ENCODE data around the gene C1QL1.

The C1QL1 gene

DNA sequence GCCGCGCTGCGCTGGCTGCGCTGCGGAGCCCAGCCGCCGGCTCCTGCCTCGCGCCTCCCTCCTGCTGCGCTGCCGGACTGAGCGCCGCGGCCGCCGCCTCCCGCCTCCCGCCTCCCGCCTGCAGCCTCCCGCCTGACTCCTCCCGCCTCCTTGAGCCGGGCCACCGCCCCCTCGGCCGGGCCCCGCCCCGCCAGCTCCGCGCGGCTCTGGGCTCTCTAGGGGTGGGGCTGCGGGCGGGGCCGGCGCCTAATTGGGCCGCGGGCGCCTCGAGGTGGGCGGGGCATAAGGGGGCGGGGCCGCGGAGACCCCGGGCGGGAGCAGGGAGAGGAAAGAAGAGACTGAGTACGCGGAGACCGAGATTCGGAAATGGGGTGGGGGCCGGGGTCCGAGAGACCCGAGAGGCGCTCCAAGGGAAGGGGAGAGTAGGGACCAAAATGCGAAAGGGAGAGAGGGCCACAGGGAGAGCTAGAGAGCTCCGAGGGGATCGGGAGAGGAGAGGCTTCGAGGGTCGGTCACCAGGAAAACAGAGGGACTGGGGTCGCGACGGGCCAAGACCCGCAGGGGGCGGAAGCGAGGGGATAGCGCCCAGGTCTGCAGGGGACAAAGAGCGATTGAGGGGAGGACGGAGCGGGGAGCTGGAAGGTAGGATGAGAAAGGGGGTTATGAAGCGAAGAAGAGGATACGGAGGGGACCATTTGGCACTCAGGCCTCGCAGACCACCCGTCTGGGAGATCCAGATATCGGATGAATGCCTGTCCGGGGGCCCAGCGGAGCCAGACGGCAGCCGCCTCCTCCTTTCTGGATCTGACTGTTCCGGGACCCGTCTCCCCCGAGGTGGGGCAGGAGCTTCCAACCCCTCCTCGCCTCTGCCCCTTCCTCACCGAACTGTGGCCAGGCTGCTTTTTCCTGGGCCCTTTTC, at the start of gene C1QL1:
TSS of gene C1QL1 (minus strand) at position 79 of the 919 bp plus-strand sequence. CDS start 255 bp downstream, outside the sequence.
- peak; percentile 42 for DNase-seq

DNA sequence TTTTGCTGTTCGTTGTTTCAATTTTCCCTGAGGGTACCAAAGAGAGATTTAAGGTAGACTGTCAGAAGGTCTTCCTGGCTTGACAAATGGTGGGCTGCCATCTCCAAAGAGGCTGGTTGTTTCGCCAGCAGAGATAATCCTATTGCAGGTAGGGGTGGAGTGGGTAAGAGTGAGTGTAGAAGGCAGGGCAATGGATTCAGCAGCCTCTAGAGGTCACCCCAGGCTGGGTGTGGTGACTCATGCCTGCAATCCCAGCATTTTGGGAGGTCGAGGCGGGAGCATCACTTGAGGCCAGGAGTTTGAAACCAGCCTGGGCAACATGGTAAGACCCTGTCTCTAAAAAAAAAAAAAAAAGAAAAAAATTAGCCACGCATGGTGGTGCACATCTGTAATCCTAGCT, 48.7 kb upstream of the C1QL1 start:
- DNase-seq, result no peak

DNA sequence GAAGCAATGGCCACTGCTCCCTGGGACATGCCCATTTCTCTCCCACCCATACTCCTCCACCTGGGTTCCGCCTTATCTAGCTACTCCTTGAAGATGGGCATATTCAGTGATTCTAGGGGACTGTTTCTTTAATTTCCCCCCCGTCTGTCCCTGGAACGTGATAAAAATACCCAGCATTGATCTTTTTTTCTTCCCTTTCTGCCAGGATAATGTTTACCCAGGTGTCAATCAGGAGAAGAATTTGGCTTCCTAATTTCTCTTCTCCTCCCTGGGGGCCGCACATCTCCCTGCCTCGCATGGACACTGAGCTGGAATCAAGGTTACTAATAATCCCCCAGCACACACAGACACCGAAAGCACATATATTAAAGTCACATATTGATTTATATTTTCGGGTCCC, 48.1 kb upstream of the C1QL1 start:
- DNase-seq, result no peak

DNA sequence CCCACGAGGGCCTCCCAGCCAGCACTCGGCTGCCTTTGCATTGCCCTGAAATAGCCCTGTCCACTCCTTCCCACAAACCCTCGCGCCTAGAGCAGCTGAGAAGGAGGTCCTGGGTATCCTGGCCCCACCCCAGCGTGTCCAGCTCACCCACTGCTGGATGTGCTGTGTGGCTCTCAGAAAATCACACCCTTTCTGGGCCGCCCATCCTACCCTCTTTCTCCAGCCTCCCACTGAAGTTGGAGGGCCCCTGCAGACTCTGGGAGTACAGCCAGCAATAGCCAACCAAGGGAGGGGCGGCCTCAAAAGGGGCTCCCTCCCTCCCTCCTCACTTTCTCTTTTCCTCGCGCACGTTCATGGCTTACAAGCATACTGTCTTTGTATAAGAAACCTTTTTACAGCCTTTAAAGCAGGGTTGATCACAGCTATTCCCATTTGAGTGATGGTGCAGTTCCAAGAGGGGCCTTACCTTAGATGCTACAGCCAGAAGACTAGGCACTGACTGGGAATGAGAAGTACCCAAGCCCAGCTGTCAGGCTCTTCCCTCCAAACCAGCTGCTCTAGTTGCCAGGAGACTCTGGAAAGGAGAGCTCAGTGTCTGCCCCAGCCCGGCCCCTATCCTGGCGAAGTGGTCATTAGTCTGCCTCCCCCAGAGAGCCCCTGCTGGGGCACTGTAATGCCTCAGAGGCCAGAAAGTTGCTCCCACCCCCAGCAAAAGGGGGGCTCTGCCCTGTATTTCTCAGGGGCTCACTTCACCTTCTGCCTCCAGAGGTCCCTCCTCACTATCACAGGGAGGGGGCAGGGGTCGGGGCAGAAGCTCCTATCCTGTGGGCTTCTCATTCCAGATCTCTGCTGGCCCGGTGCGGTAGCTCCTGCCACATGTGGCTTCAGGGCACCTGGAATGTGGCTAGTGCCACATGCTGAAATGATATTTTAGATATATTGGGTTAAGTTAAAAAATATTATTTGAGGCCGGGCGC, 45.2 kb upstream of the C1QL1 start:
- DNase-seq, result no peak

DNA sequence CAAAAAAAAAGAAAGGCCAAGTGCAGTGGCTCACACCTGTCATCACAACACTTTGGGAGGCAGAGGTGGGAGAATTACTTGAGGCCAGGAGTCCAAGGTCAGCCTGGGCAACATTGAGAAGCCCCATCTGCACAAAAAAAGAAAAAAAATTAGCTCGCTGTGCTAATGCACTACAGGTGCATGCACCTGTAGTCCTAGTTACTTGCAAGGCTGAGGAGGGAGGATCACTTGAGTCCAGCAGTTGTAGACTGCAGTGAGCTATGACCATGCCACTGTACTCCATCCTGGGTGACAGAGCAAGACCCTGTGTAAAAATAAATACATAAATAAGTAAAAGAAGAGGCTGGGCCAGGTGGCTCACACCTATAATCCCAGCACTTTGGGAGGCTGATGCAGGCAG, 43.7 kb upstream of the C1QL1 start:
- DNase-seq, result no peak

DNA sequence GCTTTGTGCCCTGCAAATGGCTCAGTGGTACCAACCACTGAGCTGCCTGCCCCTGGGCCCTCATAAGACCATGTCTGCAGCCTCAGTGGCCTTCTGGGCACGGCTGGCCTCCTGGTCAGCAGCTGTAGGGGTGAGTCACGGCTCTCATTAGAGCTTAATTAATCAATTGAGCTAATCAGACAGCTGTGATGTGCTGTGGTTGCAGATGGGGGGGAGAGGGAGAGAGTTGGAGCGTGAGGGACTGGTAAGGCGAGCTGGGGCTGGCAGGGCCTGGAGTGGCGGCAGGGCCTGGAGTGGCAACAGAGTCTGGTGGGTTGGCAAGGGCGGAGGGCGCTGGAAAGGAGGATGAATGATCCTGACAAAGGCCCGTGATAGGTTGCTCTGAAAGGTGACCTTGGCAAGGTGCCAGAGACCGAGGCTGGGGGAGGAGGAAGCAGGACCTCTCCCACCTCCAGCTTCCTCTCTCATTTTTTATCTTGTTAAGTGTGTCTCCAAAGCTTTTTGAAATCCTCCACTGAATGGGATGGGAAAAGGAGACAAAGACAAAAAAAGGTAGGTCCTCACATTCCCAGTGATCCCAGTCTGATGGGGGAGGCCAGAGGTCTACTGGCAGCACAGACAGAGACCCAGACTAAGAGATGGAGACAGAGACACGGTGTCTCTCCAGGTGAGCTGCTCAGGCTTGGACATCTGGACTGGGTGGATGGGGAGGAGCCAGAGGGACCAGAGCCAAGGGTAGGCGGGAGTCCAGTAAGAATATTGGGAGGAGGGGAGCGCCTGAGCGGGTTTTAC, 41.8 kb upstream of the C1QL1 start:
- DNase-seq, result no peak

DNA sequence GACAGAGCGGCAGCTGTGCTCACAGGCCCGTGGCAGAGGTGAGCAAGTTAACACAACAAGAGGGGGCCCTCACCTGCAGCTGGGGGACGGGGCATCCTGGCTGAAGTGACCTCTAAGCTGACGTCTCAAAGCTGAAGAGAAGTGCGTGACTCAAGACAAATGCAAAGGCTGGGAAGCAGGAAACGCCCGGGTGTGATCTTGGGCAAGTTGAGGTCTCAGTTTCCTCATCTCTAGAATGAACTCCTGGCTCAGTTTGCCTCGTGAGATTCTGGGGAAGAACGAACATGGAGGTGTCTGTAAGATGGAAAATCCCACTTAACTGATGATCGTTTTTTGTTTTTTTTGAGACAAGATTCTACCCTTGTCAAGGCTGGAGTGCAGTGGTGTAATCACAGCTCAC, 40.1 kb upstream of the C1QL1 start:
- DNase-seq, result no peak

DNA sequence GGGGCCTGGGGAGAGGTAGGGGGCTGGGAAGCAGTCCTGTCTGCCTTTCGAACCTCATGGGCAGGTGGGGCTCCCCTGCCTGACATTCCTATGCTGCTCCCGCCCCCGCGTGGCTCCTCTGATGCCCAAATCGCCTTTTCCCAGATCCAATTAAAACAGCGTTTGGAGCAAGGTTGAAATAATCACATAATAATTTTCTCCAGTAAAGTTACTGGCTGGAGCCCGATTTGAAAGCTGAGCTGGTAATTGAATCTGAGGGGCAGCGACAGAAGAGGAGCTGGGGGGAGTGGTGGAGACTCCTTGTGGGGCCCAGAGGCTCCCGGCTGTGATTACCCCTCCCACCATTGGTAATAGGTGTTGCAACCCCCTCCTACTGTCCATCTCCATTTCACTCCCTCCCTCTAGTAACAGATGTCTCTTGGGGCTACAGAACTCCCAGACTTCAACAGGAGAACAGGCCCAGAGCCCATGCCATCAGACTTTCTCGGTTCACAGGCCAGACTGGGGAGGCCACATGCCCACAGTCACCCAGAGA, 38.9 kb upstream of the C1QL1 start:
- DNase-seq, result no peak

DNA sequence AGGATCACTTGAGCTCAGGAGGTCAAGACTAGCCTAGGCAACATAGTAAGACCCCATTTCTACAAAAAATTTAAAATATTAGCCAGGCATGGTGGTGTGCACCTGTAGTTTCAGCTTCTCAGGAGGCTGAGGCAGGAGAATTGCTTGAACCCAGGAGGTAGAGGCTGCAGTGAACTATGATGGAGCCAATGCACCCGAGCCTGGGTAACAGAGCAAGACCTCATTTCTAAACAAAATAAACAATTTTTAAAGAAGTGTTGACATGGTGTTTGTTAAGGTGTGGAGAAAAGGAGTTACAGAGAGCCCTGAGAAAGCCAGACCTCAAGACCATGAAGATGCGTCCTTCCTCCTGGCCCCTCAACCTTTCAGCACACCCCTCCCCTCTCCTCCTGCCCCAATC, 37.6 kb upstream of the C1QL1 start:
- no peak for DNase-seq

DNA sequence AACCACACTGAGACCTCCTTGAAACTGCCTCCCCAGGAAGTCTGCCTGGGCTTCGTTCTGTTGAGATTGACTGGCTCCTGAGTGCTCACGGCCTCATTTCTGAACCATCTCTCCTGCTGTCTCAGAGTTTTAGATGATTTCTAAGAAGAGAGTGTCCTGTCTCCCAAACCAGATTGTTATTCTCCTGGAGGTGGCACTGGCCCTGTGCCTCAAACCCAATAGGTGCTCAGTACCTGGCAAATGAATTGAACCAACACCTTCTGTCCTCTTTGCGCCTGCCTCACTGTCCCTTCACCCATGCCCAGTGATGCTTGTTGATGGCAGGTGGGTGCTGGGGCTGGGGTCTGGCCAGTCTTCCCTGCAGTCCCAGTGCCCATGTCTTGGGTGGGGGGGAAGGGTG, 36.3 kb upstream of the C1QL1 start:
- no peak for DNase-seq

DNA sequence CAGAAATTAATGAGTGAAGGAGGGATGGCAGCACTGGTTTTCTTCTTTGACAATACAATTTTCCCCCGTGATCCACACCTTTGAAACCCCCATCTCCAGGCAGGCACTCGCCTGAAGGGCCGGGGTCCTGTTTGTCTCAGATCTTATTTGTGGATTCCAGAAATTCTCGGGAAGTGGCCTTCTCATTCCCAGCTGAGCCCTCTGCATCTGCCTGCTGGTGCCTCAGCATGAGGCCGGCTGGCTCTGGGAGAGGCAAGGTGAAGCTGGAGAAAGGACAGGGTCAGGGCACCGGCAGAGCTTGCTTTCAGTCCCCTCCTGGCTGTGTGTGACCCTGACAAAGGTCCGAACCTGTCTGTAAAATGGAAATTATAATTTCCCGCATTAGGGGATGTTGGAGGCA, 35.8 kb upstream of the C1QL1 start:
- DNase-seq, result no peak

DNA sequence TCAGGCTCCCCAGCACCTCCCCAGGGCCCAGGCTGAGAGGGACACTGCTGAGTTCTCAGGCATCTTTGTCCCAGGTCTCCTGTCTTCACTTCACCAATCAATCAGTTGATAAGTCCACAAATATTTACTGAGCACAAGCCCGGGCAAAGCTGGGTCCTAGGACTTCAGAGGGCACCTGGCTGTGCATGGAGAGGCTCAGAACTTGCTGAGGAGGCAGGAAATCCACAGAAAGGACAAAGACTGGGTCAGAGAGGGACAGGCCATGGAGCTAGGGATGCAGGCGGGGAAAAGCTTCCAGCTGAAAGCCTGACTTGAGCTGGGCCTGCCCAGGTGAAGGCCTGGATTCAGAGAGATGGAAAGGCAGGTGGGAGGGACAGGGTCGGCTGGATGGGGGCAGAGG, 33.2 kb upstream of the C1QL1 start:
- DNase-seq, result no peak

DNA sequence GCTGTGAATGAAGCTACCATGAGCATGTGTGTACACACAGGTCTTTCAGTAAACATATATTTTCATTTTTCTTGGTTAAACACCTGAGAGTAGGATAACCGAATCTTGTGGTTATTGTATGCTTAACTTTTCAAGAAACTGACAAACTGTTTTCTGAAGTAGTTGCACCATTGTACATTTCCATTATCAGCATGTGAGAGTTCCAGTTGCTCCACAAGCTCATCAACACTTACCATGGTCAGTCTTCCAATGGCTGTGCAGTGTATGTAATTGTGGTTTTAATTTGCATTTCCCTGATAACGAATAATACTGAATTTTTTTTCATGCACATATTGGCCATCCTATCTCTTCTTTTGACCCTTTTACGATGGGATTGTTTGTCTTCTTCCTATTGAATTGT, 31.3 kb upstream of the C1QL1 start:
- no peak for DNase-seq

DNA sequence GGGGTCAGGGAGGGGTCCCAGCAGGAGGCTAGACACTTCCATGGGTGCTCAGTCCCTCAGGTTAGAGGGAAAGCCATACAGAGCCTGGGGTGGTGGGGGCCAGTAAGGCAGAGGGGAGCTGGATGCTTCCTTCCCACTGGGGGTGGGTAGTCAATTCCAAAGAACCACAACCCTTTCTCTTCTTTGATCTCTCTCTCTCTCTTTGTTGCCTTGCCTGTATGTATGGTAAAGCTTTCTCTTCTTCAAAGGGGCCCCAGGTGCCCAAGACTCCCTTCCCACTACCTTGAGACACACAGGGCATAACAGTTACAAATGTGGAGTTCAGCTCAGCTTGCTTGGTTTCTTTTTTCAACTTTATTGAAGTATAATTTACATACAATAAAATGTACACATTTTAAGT, 30.5 kb upstream of the C1QL1 start:
- no peak for DNase-seq

DNA sequence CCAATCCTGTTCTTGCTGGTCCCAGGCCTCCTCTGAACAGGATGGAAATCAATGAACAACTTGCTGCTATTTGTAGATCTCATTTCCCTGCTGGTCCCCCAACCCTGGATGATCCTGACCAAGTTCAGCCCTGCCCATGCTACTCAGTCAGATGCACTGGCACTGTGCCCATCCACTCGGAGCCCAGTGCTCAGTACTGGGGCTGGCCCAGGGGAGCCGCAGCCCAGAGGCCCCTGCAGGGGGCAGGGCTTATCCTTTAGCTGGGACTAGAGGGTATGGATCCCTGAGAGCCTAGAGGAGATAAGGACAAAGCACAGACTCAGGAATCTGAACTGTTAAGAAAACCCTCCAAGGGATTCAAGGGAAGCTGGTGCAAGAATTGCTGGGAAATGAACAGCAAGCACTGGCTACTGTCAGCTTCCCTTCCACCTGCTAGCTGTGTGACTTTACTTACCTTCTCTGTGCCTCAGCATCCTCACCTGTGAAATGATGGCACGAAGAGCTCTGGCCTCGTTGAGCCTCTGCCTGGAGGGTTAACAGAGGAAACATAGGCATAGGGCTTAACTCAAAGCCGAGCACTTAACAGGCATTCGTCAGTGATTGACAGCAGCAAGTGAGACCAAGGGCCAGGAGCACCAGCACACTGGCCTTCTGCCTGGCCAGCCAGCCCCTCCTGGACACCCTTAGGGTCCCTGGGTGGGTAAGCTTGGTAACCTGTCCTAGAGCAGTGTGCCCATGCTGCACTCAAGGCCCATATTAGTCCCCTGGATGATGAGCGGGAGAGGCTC, 29.8 kb upstream of the C1QL1 start:
- DNase-seq, result no peak

DNA sequence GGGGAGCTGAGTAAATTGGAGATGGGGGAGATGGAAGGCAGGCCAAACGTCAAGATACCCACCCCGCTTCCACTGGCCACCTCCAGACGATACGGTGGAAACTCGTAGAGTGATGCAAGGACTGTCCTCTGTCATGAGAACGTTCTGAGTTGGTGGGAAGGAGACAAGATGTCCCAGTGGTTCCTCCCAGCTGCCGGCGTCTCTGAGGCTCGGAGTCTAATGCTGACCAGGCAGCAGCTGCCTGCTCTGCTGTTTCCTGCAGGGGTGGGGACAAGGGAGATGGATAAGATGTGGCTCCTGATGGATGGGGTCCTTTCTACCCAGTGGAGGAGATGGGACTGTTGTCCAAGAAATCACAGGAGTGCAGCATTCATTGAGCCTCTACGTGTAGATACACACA, 28.2 kb upstream of the C1QL1 start:
- DNase-seq, result no peak

DNA sequence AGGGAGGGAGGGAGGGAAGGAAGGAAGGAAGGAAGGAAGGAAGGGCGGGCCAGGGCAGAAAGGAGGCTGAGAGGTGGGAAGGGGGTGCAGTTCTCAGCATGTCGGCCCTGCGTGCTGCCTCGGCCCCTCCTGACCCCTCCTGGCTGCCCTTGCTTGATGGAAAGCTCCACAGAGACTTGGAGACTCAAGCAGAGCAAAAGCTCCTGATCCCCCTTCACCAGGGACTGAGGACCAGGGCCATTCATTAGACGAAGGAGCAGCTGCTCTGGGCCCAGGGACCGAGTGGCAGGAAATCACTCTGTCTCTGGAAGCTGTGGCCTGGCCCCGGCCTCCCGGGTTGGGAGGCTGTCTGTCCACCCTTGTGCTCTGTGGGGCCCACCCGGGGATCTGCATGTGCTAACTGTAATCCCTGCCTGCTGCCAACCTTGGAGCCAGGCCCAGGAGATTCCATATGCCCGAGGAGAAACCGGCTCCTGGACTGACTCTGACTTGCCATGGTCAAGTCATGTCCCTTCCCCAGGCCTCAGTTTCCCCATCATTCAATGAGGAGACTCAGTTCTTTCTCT, 27.4 kb upstream of the C1QL1 start:
- DNase-seq, result no peak

DNA sequence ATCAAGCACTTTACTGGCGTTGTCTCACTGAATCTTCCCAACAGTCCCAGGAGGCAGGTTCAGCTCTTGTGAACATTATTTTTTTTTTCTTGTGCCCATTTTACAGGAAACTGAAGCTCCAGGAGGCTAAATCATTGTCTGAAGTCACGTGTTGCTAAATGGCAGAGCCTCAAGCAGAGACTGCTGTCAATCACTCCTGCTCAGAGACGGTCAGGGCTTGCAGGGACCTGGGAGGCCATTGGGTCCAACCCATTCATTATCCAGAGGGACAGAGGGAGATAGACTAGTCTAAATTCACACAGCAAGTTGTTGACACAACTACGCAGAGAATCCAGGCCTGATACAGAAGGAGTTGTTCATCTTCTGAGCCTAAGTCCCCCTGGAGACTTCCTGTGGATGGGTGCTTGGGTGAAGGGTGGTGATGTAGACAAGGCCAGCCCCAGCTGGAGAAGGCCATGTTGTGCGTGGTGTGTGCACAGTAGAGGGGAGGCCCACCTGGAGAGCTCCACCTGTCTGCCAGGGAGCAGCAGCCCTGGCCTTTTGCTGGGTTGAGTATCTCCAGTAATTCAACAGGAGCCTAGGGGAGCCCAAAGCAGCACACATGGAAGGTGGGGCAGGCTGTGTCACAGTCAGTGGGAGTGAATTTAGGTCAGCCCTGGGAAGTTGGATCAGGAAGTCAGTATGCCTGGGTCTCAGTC, 24.3 kb upstream of the C1QL1 start:
- DNase-seq, result no peak

DNA sequence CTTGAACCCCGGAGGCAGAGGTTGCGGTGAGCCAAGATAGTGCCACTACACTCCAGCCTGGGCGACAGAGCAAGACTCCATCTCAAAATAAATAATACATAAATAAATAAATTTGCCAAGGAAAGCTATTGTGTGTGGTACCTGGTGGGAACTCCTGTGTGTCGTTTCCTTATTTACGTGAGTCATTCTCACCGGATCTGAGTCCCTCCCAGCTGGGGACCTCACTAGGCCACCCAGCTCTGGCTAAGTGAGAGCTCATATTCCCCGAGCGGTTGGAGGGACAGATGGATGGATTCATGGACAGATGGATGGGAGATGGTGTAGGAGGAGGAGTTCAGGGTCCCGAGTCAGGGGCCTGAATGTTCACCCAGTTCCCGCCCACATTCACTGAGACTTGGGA, 22.9 kb upstream of the C1QL1 start:
- DNase-seq, result no peak

DNA sequence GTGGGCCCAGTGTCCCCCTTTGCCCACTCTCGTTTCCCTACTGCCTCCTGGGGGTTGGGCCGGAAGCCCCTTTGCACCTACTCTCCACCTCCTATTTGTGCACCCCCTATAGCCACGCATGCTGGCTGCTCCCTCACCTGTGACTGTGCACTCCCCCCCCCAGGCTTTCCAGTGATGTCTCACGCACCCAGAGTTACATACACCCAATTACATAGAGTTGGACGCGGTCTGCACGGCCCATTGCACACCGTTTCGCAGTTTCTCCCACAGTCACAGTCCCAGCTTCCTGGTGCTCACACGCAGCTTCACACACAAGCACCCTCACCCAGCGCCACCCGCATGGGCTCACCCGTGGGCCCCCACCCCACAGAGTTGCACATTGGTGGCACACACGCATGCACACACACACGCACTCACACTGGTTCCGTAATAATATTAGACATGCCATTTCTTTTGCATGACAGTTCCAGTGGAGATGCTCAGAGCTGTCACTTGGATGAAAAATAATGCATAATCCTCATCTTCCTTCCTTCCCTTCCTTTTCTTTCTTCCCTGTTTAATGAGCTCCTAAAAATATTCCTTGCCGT, 21.5 kb upstream of the C1QL1 start:
- DNase-seq, result no peak
